ENCODE data around the gene PCNX2.

DNA sequence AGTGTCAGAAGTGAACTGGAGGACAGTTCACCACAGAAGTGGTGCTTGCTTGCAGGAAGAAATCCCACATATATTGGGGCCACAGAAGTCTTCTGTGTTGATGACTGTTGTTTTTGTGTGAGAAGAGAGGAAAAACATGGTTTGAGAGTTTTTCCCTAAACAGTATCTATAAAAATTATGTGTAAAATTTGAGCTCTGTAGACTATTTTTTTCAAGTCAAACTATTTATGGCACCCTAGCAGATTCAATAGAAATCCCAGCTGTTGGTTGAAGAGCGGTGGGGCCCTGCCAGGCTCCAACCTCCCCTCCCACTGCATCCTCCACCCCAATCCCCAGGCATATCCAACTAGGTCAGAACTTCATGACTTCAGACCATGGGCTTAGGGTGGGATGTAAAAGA is 283.5 kb downstream of the PCNX2 start:
- no peak for TF ChIP-seq YY1 (IDR thresholded peaks at IDR 0.05; ENCODE audit: insufficient read depth, insufficient read length)
- TF ChIP-seq SUZ12 (IDR thresholded peaks at IDR 0.05; ENCODE audit: extremely low read depth, insufficient read depth, insufficient read length) = no peak
- no peak for TF ChIP-seq ZNF274 (IDR thresholded peaks at IDR 0.05; ENCODE audit: low read depth, low read length)
